Measurements from ENCODE around the gene GRIN2A. TPM values are rescaled to one million over a fixed set of nuclear protein-coding genes. Genes with fewer than 3 reads are reported as not detected.

The GRIN2A gene
- total and polyA plus RNA-seq, 8 donors = 0.03 to 0.96 (median 0.26) TPM

DNA sequence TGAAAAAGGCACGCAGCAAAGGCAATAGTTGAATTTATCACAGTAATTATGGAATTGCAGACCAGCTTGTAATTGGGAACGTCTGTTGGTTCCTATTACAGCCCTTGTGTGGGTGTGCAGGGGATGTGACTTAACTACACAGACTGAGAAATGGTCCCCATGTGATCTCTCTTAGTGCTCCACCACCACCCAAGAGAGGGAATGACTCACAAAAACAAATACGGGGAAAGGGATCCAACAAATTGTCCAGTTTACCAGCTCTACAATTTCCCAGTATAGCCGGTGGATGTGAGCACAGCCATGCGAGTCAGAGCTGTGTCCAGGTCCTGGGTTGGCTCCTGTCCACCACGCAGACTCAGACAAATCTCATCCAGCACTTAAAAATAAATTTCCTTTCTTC is 337.9 kb downstream of the GRIN2A start:
- TF ChIP-seq, protein P1, sequence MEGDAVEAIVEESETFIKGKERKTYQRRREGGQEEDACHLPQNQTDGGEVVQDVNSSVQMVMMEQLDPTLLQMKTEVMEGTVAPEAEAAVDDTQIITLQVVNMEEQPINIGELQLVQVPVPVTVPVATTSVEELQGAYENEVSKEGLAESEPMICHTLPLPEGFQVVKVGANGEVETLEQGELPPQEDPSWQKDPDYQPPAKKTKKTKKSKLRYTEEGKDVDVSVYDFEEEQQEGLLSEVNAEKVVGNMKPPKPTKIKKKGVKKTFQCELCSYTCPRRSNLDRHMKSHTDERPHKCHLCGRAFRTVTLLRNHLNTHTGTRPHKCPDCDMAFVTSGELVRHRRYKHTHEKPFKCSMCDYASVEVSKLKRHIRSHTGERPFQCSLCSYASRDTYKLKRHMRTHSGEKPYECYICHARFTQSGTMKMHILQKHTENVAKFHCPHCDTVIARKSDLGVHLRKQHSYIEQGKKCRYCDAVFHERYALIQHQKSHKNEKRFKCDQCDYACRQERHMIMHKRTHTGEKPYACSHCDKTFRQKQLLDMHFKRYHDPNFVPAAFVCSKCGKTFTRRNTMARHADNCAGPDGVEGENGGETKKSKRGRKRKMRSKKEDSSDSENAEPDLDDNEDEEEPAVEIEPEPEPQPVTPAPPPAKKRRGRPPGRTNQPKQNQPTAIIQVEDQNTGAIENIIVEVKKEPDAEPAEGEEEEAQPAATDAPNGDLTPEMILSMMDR (IDR thresholded peaks at IDR 0.05) = no peak
- Histone ChIP-seq H3K27ac (no peak overlapping the region), H3K9me3 (no peaks in the 10 kb centered on the region), H3K4me3 (no peak overlapping the region), H3K4me1 (no peaks in the 10 kb centered on the region), H3K36me3 (no peaks in the 10 kb centered on the region), H3K27me3 (no peaks in the 10 kb centered on the region)
- ATAC-seq (no peak), DNase-seq (no peak)
- intact Hi-C loops (cut with DNase I) = no loop called here

DNA sequence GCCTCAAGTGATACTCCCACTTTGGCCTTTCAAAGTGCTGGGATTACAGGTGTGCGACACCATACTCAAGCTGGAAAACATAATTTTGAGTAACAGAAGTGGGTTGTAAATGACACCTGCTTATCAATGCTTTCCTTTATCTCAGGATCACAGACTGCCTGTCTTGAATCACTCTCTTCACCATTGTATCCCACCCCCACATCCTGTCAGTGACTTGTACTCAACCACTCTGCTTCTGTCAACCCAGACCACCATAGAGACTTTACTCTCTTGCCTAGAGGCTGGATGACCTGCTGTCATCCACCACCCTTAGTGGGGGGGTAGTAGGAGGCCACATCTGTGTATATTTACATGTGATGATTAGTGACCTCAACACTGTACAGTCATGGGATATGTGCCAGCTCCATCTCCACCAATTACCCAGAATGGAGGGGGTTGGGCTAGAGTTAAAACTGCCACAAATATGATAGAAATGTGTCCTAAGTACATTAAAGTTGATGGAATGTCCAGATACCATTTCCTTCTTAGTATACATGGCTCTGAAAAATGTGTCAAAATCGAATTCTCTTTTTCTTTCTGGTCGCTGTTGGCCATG is 338.7 kb downstream of the GRIN2A start:
- TF ChIP-seq, protein P1 (IDR thresholded peaks at IDR 0.05) = no peak
- Histone ChIP-seq H3K27ac (no peak overlapping the region), H3K4me1 (no peaks in the 10 kb centered on the region), H3K9me3 (no peaks in the 10 kb centered on the region), H3K4me3 (no peak overlapping the region), H3K27me3 (no peaks in the 10 kb centered on the region), H3K36me3 (no peaks in the 10 kb centered on the region)
- ATAC-seq (no peak), DNase-seq (no peak)
- intact Hi-C loops (cut with DNase I) = no loop called here

DNA sequence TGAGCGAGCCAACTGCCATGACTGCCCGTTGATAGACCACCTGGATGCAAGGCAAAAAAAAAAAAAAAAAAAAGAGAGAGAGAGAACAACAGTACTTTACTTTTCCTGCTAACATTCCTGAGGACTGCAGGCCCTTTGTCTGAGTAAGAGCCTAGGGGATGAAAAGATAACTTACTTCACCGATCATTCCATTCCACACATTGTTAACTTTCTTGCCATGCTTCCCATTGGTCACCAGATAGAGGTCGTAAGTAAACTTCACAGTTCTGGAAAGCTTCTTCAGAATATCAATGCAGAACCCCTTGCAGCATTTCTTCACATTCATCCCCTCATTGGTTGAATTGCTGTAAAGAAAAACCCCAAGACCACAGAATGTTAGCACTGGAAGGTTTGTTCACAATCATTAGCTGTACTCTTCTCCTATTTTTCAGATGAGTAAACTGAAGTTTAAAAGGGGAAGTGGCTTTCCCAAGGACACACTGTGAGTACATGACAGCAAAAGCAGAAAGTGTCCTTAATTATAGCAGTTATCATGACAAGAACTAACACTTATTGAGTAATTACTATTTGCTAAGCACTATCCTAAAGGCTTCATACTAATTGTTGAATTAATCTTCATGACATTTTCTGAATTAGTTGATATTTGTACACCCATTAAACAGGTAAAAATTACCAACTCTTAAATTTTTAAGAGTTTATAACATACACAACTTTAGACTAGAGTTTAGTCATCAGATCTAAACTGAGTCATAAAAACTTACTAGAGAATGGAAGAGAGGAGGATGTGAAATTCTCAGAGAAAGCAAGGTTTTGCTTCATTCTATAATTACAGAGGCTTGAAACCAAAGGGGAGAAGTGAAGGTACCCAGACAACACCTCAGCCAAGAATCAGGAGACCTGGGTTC is 341.2 kb downstream of the GRIN2A start:
- ATAC-seq = no peak
- TF ChIP-seq, protein P1 (IDR thresholded peaks at IDR 0.05) = no peak

DNA sequence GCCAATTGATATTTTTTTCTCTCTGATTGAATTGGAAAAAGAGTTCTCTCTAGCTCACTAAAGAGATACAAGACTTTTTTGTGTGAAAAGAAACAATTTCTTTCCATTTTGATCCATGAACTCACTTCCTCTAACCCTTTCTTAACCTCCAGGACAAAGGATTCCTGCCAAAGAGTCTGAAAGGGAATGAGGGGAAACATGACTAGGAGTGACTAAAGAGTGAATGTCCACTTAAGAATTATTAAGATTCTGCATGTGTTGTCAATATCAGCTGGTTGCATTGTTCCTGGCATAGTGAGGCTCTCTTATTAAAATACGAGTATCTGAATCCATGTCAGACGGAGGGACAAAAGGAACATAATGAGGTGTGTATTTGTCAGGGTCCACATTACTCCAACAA is 344.7 kb downstream of the GRIN2A start:
- Histone ChIP-seq H3K4me3 (no peak overlapping the region), H3K27ac (no peak overlapping the region), H3K36me3 (no peaks in the 10 kb centered on the region), H3K4me1 (no peaks in the 10 kb centered on the region), H3K9me3 (no peaks in the 10 kb centered on the region), H3K27me3 (no peaks in the 10 kb centered on the region)
- intact Hi-C loops (cut with DNase I) = no loop called here
- ATAC-seq (no peak), DNase-seq (no peak)
- TF ChIP-seq, protein P1 (IDR thresholded peaks at IDR 0.05) = no peak

More for the DNA sequence above, 341.2 kb downstream of the GRIN2A start:
- no peak for DNase-seq
- H3K27ac ChIP-seq = no peak overlapping the region
- no peaks in the 10 kb centered on the region for H3K4me1 ChIP-seq
- H3K36me3 ChIP-seq = no peaks in the 10 kb centered on the region
- intact Hi-C loops (cut with DNase I) = no loop called here
- no peak overlapping the region for H3K4me3 ChIP-seq
- no peaks in the 10 kb centered on the region for H3K27me3 ChIP-seq
- H3K9me3 ChIP-seq = no peaks in the 10 kb centered on the region

DNA sequence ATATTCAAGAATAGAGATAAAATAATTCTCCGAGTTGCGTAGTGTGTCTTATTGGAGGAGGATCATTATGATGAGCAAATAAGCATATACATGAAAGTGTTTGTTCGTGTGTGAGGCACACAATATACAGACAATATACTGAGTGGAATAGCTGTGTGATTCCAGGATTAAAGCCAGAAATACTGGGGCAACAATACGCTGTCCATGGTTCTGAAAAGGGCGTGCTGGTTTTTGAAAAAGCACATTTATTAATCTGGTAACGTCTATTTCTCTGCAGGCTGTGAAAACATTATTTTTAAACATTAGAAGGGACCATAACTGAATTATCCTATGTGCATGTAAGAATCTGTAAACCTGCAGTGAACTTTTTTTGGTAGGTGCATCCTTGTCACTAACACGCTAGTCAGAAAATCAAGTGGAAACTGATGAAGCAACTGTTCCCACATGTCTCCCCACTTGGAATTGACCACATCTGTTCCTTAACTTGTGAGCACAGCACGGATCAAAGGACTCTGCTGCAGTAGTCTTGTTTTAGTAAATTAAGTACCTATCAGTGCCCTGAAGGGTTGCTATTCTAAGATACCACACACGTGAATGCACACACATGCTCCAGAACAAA is 346.0 kb downstream of the GRIN2A start:
- Histone ChIP-seq H3K36me3 (no peaks in the 10 kb centered on the region), H3K4me1 (no peaks in the 10 kb centered on the region), H3K27ac (no peak overlapping the region), H3K9me3 (no peaks in the 10 kb centered on the region), H3K4me3 (no peak overlapping the region), H3K27me3 (no peaks in the 10 kb centered on the region)
- ATAC-seq (peak; percentile 37), DNase-seq (peak in 2 of 4 donors; percentile 26 to 39)
- intact Hi-C loops (cut with DNase I) = no loop called here
- TF ChIP-seq, protein P1 (IDR thresholded peaks at IDR 0.05) = no peak

Data from left lung (tissue), 10 donors.